Measurements from ENCODE around the gene VN1R2.
"Not testable (repeated sequence)": the region's sequence is repeated elsewhere in the genome, so short reads cannot be mapped to it uniquely, and the experiment has no call there.

VN1R2 gene, protein sequence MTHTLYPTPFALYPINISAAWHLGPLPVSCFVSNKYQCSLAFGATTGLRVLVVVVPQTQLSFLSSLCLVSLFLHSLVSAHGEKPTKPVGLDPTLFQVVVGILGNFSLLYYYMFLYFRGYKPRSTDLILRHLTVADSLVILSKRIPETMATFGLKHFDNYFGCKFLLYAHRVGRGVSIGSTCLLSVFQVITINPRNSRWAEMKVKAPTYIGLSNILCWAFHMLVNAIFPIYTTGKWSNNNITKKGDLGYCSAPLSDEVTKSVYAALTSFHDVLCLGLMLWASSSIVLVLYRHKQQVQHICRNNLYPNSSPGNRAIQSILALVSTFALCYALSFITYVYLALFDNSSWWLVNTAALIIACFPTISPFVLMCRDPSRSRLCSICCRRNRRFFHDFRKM

DNA sequence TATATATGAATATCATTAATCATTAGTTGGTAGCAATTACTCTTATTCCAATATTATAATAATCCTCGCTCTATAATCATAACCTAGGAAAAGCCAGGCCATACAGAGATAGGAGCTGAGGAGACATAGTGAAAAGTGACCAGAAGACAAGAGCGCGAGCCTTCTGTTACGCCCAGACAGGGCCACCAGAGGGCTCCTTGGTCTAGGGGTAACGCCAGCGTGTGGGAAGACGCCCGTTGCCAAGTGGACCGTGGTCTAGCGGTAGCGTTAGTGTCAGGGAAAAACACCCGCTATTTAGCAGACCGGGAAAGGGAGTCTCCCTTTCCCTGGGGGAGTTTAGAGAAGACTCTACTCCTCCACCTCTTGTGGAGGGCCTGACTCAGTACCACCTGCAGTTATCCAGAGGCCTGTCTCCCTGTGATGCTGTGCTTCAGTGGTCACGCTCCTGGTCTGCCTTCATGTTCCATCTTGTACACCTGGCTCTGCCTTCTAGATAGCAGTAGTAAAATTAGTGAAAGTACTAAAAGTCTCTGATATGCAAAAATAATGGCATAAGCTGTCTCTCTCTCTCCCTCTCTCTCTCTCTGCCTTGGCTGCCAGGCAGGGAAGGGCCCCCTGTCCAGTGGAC is at the start of gene VN1R2:
TSS of gene VN1R2 (plus strand) at position 578 of the 628 bp plus-strand sequence. CDS start 84 bp downstream, outside the sequence.
- not testable (repeated sequence) for DNase-seq

DNA sequence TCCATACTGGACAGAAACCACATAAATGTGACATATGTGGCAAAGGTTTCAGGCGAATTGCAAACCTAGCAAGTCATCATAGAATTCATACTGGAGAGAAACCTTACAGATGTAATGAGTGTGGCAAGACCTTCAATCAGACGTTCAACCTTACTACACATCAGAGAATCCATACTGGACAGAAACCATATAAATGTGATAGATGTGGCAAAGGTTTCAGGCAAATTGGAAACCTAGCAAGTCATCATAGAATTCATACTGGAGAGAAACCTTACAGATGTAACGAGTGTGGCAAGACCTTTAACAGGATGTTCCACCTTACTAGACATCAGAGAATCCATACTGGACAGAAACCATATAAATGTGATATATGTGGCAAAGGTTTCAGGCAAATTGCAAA is 46.5 kb upstream of the VN1R2 start:
- not testable (repeated sequence) for DNase-seq

DNA sequence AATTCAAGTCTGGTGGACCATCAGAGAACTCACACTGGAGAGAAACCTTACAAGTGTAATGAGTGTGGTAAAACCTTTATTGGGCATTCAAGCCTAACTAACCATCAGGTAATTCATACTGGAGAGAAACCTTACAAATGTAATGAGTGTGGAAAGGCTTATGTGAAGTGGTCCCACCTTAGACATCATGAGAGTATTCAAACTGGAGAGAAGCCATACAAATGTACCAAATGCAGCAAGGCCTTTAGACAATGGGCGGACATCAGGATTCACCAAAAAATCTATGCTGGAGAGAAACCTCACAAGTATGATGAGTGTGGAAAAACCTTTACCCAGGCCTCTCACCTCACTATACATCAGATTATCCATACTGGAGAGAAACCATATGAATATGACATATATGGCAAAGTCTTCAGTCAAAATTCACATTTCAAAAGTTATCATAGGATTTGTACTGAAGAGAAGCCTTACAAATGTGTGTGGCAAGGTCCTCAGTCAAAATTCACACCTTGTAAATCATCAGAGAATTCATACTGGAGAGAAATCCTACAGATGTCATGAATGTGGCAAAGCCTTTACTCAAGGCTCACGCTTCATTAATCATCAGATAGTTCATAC is 45.3 kb upstream of the VN1R2 start:
- no peak for DNase-seq

GRCh38 chr19:53222716-53223115 is 35.4 kb upstream of the VN1R2 start:
- not testable (repeated sequence) for DNase-seq

DNA sequence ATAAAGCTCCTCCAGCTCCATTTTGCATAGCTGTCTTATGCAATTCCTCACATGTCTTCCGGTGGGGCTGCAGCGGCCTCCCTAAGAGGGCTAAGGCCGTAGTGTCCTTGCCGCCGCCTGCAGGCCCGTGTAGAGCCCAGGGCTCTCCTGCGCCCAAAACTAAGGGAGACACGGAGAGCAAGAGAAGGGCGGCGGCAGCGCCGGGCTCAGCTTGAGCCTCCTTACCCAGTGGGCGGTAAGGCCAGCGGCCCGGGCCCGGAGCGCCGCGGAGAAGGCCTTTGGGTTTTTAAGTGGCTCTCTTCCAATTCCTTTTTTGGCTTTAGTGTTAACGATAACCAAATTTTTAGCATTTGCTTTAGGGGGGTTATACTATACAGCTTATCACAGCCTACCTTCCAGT is 33.5 kb upstream of the VN1R2 start:
- no peak for DNase-seq

GRCh38 chr19:53237114-53237777 is 20.8 kb upstream of the VN1R2 start:
- DNase-seq, result no peak

- DNase-seq, result no peak
Measured at GRCh38 chr19:53246498-53246897, 11.6 kb upstream of the VN1R2 start.

DNA sequence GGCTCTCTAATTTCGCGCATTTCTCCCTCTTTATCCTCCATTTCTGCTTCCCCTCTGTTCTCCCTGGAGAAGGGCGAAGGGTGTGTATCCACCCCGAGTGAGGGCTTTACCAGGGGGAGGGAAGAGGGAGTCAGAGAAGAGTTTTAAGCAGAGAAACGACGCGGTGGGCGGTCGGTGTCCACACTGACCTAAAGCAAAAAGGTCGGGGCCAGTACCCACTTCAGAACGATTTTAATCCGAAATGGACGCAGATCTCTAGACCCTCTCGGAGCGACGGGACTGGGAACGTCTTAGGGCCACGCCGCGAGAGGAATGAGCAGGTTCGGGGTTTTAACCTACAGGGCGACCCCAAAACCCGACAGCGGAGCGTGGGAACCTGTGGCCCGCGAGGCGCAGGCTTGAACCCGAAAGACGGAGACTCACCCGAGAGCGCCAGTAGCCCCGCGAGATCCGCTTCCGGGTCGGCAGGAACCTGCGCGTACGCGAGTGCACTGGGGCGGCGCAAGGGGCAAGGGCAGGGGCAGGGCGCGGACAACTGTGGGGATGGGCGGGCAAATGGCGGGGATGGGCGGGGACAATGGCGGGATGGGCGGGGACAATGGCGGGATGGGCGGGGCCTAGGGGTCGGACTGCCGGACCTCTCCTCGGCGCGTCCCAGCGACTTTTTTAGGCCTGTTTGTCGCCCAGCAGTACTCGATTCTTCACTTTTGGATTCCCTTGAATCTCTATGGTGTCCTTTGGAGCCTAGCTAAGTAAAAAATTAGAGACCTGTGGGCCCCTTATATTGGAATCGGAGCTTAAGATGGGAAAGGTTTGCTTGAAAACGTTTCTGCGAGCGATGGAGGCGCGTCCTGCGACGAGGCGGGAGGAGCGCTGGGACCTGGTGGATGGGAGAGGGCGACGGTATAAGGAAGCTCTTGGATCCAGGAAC is 3.4 kb upstream of the VN1R2 start, which contains the start of gene ZNF677:
TSS of gene ZNF677 (minus strand) at position 463 of the 931 bp plus-strand sequence. CDS start 3,323 bp downstream, outside the sequence.
- DNase-seq, result peak; percentile 77 to 82

DNA sequence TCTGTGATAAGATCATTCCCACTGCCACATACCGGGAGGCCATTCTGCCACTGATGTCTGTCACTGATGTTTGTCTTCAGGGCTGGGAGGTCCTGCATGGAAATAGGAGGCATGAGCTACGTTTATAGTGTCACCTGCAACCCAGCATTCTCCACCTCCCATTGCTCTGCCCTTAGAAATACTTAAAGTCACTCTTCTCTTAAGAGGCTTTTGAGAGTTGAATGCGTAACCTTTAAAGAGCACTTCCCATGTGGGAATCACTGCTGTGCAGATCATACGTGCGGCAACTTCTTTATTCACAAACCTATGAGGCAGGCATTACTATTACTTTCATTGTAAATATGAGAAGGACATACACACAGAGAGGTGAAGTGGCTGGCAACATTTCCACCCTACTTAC is 9.5 kb downstream of the VN1R2 start, which contains the start of gene VN1R4:
TSS of gene VN1R4 (minus strand) at position 101 of the 400 bp plus-strand sequence. CDS start at position 43, 58 bp downstream.
- DNase-seq, result not testable (repeated sequence)

GRCh38 chr19:53269861-53270260 is 11.8 kb downstream of the VN1R2 start:
- DNase-seq, result not testable (repeated sequence)

DNA sequence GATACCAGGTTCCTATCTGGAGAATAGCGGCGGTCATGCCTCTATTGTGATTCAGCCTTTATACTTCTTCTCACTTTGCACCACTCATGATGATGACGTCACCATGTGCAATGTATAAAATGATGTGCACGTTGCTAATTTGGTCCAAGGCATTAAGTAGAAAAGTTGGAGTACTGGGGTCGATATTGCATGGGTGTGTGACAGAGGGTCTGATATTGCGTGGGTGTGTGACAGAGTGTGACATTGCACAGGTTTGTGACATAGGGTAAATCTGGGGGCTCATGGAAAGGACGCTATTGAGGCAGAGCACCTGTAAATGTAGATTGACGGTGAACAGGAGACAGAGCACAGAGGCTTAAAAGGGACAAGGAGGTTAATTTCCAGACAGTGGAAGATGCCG is 14.0 kb downstream of the VN1R2 start:
- no peak for DNase-seq

DNA sequence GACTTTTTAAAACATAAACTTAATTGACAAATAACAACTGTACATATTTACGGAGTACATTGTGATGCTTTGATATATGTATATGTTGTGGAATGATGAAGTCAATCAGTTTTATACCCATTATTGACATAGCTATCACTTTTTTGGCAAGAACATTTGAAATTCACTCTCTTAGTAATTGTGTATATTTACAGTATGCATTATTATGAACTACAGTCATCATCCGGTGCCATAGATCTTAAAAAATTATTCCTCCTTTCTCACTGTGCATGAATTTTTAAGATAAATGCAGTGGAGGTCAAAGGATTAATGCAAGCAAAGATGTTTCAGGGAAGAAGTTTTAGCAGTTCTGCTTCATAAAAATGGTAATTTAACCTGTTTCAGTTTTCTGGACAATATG is 17.4 kb downstream of the VN1R2 start:
- DNase-seq, result no peak

- peak in 1 of 2 donors; percentile 8 for DNase-seq
Measured at GRCh38 chr19:53281947-53282346, 23.9 kb downstream of the VN1R2 start.

GRCh38 chr19:53285087-53285486 is 27.0 kb downstream of the VN1R2 start:
- no peak for DNase-seq

- DNase-seq, result no peak
Measured at GRCh38 chr19:53290758-53291549, 32.9 kb downstream of the VN1R2 start.

GRCh38 chr19:53294786-53295441 is 36.8 kb downstream of the VN1R2 start:
- DNase-seq, result no peak

DNA sequence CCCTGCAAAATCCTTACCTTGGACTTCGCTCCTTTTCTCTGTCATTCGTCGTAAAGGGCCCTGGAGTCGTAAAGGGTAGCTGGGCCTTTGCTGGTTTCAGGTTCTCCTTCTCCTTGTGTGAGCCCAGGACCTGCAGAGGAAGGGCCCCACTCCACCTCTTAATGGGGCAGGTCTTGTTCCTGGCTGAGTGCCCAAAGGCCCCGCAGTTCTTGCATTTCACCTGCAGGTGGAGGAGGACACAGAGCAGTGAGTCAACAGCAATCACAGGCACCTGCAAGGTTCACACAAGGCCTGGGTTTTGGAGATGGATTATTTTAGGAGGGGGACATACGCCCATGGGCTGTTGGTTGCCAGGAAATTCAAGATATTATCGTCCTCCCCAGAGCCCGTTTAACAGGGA is 43.2 kb downstream of the VN1R2 start:
- not testable (repeated sequence) for DNase-seq

DNA sequence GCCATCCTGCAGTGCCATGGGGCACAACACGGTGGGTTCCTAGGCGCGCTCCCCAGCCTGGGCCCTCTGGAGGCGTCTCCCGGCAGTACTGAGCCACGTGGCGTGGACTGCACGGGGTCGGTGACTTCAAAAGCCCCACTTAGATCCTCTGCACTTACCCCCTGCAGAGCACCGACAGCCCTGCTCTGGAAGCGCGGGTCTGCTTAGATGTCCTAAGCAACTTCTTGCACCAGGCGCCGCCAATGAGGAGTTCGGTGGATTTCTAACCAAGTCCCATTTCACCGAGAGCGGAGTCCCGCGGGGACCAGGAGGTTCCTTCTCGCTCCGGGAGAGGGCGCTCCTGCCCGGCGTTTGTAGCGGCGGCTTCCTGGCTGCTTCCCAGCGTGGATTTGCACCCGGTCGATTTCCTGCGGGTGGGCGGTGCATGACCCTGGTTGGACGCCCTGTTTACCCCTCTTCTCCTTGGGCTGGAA is 50.3 kb downstream of the VN1R2 start:
- DNase-seq, result peak in 1 of 2 donors; percentile 8
